HepG2 (cell line): Measurements from ENCODE around the gene MEG3. TPM values are rescaled to one million over a fixed set of nuclear protein-coding genes. Genes with fewer than 3 reads are reported as not detected.

ENCODE experiments used
- BORCS8-MEF2B ChIP-seq: sonication (generic); formaldehyde crosslinking; IDR thresholded peaks from 2 replicates; pipeline ENCODE4 v1.8.0; 2022; ENCODE audit warnings: mild to moderate bottlenecking, missing genetic modification reagents
- CAMTA2 ChIP-seq: sonication (generic); formaldehyde crosslinking; IDR thresholded peaks from 2 replicates; pipeline ENCODE4 v1.4.0; 2020; ENCODE audit warnings: mild to moderate bottlenecking, missing genetic modification reagents, borderline replicate concordance
- CHD4 ChIP-seq: fragments of 200-600 bp; sonication (generic); IDR thresholded peaks from 2 replicates; pipeline ENCODE4 v1.7.0; 2017; ENCODE audit warnings: mild to moderate bottlenecking, low read length, borderline replicate concordance
- CREM ChIP-seq, 2 experiments: sonication (generic) in 1 of 2; formaldehyde crosslinking in 1 of 2; IDR thresholded peaks; 2 replicates each; pipeline versions ENCODE4 v1.4.0 to v1.6.1; 2016 to 2020; ENCODE audit warnings: antibody characterized with exemption in 1 of 2, mild to moderate bottlenecking in 1 of 2, missing genetic modification reagents in 1 of 2
- EEA1 ChIP-seq: sonication (generic); formaldehyde crosslinking; IDR thresholded peaks from 2 replicates; pipeline ENCODE4 v1.5.1; 2020; ENCODE audit warnings: mild to moderate bottlenecking, missing genetic modification reagents, borderline replicate concordance
- ETV6 ChIP-seq: sonication (generic); formaldehyde crosslinking; conservative IDR thresholded peaks from 2 replicates; pipeline ENCODE4 v1.4.0; 2020; ENCODE audit warnings: missing genetic modification reagents
- GATA4 ChIP-seq: sonication (generic); IDR thresholded peaks from 2 replicates; pipeline ENCODE4 v1.6.1; 2016; ENCODE audit warnings: antibody characterized with exemption, low read depth, borderline replicate concordance
- KDM1A ChIP-seq: IDR thresholded peaks from 2 replicates; pipeline ENCODE4 v1.6.1; 2016; ENCODE audit warnings: missing compliant biosample characterization
- KDM5B ChIP-seq: sonication (generic); formaldehyde crosslinking; IDR thresholded peaks from 2 replicates; pipeline ENCODE4 v1.4.0; 2020; ENCODE audit warnings: missing genetic modification reagents, mild to moderate bottlenecking, borderline replicate concordance
- MED1 ChIP-seq: sonication (generic); formaldehyde crosslinking; IDR thresholded peaks from 2 replicates; pipeline ENCODE4 v1.4.0; 2020; ENCODE audit warnings: missing genetic modification reagents
- MED8 ChIP-seq: sonication (generic); formaldehyde crosslinking; IDR thresholded peaks from 2 replicates; pipeline ENCODE4 v1.8.1; 2023; ENCODE audit warnings: mild to moderate bottlenecking, missing genetic modification reagents; ENCODE audit not compliant: insufficient replicate concordance
- NFIB ChIP-seq: sonication (generic); formaldehyde crosslinking; IDR thresholded peaks from 2 replicates; pipeline ENCODE4 v1.9.0; 2021; ENCODE audit warnings: missing genetic modification reagents, mild to moderate bottlenecking, borderline replicate concordance
- RFXANK ChIP-seq: IDR thresholded peaks from 2 replicates; pipeline ENCODE4 v1.6.1; 2016
- TRIM24 ChIP-seq: sonication (generic); formaldehyde crosslinking; IDR thresholded peaks from 2 replicates; pipeline ENCODE4 v1.8.0; 2022; ENCODE audit warnings: mild to moderate bottlenecking, missing genetic modification reagents
- TSC22D2 ChIP-seq: sonication (generic); formaldehyde crosslinking; IDR thresholded peaks from 2 replicates; pipeline ENCODE4 v1.5.1; 2020; ENCODE audit warnings: missing genetic modification reagents, mild to moderate bottlenecking, borderline replicate concordance
- ZNF496 ChIP-seq: sonication (generic); formaldehyde crosslinking; IDR thresholded peaks from 2 replicates; pipeline ENCODE4 v1.8.1; 2023; ENCODE audit warnings: mild to moderate bottlenecking, moderate library complexity, missing genetic modification reagents; ENCODE audit not compliant: insufficient replicate concordance
- ZNF549 ChIP-seq: sonication (generic); formaldehyde crosslinking; IDR thresholded peaks from 2 replicates; pipeline ENCODE4 v1.5.0; 2020; ENCODE audit warnings: missing genetic modification reagents
- ZNF564 ChIP-seq: sonication (generic); formaldehyde crosslinking; IDR thresholded peaks from 2 replicates; pipeline ENCODE4 v1.8.1; 2023; ENCODE audit warnings: mild to moderate bottlenecking, missing genetic modification reagents
- polyA plus RNA-seq, 8 experiments: library from polyadenylated mRNA; depleted of rRNA in 3 of 8; stranded (reverse) in 7 of 8; unstranded in 1 of 8; fragments of >200 nt; fragmentation: Illumina TruSeq in 4 of 8; extraction: Trizol in 4 of 8; gene quantifications; 2 replicates each; pipeline versions ENCODE4 v1.2.1 to v1.2.3, GENCODE V29; 2011 to 2016; ENCODE audit warnings: low read depth in 4 of 8, missing spikeins in 1 of 8, mixed read lengths in 1 of 8; ENCODE audit not compliant: insufficient read depth in 1 of 8
- total RNA-seq, 5 experiments: library from RNA; depleted of rRNA; stranded (reverse); fragments of >200 nt; fragmentation: Illumina TruSeq; extraction: Trizol; gene quantifications; 2 replicates each; pipeline ENCODE4 v1.2.3, GENCODE V29; 2016; ENCODE audit warnings: low read depth in 1 of 5
- TF ChIP-seq, protein P1 (sequence below): sonication (generic); formaldehyde crosslinking; conservative IDR thresholded peaks from 2 replicates; pipeline ENCODE4 v1.4.0; 2020; ENCODE audit warnings: missing genetic modification reagents
- TF ChIP-seq, protein P2 (sequence below): sonication (generic); formaldehyde crosslinking; IDR thresholded peaks from 2 replicates; pipeline ENCODE4 v1.5.0; 2020; ENCODE audit warnings: mild to moderate bottlenecking, missing genetic modification reagents
- TF ChIP-seq, protein P3 (sequence below): sonication (generic); formaldehyde crosslinking; IDR thresholded peaks from 2 replicates; pipeline ENCODE4 v1.4.0; 2020; ENCODE audit warnings: missing genetic modification reagents
- TF ChIP-seq, protein P4 (sequence below): sonication (generic); formaldehyde crosslinking; IDR thresholded peaks from 2 replicates; pipeline ENCODE4 v1.4.0; 2020; ENCODE audit warnings: mild to moderate bottlenecking, low read depth, missing genetic modification reagents

Gene MEG3
- total and polyA plus RNA-seq, 2 of the 13 experiments (the other 11 are each of a cell fraction or from before 2014, with no cell fraction given) = 0.17 TPM; not detected in 1

DNA sequence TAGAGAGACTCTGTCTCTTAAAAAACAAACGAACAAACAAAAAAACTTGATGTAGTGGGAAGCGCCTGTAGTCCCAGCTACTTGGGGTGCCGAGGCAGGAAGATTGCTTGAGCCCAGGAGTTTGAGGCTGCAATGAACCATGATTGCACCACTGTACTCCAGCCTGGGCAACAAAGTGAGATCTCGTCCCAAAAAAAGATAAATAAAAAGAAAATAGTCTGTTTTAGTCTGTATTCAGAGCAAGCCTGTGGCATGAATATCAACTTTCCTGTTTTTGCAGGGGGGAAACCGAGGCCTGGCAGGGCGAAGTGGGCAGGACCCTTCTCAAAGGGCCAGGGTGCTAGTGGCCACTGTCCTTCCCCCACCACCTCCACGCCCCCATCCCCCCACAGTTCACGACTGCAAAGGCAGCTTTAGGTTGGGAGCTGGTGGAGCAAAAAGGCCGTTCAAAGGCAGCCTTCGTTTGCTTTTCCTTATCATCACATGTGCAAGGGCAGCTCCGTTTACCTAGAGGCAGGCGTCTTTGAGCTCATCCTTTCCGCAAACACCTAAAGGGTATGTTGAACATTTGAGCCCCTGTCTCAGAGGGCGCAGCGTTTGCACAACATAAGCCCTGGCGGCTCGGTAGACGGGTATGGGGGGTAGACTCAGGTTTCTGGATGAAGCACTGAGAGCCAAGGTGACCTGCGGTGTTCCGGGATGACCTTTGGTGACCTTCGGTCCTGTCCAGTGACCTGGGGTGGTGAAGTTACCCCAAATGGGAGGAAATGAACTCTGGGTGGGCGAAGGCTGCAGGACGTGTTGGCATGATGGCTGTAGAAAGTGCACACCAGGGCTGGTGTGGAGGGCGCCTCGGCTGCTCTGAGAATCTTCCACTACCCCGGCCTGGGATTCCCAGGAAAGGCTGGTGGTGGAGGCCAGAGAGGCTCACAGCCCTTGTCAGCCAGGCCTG, 8.7 kb upstream of the MEG3 start (continued):
- peak; percentile 48; the same call in 1 of the 2 replicates for TF ChIP-seq ETV6 (CRISPR knock-in tag)
- TF ChIP-seq ZNF496 (CRISPR knock-in tag) = no peak
- peak; percentile 83 for TF ChIP-seq ZNF564 (CRISPR knock-in tag)
- no peak for TF ChIP-seq NFIB
- TF ChIP-seq EEA1 = no peak
- peak; percentile 100 for TF ChIP-seq MED8 (CRISPR knock-in tag)
- 0 out of 2 replicates have a peak, but pooled peaks have one; percentile 35 for TF ChIP-seq CAMTA2 (CRISPR knock-in tag)
- TF ChIP-seq, protein P1, sequence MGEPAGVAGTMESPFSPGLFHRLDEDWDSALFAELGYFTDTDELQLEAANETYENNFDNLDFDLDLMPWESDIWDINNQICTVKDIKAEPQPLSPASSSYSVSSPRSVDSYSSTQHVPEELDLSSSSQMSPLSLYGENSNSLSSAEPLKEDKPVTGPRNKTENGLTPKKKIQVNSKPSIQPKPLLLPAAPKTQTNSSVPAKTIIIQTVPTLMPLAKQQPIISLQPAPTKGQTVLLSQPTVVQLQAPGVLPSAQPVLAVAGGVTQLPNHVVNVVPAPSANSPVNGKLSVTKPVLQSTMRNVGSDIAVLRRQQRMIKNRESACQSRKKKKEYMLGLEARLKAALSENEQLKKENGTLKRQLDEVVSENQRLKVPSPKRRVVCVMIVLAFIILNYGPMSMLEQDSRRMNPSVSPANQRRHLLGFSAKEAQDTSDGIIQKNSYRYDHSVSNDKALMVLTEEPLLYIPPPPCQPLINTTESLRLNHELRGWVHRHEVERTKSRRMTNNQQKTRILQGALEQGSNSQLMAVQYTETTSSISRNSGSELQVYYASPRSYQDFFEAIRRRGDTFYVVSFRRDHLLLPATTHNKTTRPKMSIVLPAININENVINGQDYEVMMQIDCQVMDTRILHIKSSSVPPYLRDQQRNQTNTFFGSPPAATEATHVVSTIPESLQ (CRISPR knock-in tag) = no peak
- peak; percentile 95 for TF ChIP-seq CREM (IDR thresholded peaks at IDR 0.05)
- TF ChIP-seq CREM (CRISPR knock-in tag; IDR thresholded peaks at IDR 0.05) = no peak
- peak; percentile 86 for TF ChIP-seq BORCS8-MEF2B (CRISPR knock-in tag)
- TF ChIP-seq GATA4 = peak; percentile 98
- TF ChIP-seq RFXANK (CRISPR knock-in tag) = no peak; the same call in 1 of the 2 replicates
- TF ChIP-seq, protein P2, sequence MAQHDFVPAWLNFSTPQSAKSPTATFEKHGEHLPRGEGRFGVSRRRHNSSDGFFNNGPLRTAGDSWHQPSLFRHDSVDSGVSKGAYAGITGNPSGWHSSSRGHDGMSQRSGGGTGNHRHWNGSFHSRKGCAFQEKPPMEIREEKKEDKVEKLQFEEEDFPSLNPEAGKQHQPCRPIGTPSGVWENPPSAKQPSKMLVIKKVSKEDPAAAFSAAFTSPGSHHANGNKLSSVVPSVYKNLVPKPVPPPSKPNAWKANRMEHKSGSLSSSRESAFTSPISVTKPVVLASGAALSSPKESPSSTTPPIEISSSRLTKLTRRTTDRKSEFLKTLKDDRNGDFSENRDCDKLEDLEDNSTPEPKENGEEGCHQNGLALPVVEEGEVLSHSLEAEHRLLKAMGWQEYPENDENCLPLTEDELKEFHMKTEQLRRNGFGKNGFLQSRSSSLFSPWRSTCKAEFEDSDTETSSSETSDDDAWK (CRISPR knock-in tag) = no peak
- TF ChIP-seq, protein P3, sequence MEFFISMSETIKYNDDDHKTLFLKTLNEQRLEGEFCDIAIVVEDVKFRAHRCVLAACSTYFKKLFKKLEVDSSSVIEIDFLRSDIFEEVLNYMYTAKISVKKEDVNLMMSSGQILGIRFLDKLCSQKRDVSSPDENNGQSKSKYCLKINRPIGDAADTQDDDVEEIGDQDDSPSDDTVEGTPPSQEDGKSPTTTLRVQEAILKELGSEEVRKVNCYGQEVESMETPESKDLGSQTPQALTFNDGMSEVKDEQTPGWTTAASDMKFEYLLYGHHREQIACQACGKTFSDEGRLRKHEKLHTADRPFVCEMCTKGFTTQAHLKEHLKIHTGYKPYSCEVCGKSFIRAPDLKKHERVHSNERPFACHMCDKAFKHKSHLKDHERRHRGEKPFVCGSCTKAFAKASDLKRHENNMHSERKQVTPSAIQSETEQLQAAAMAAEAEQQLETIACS (CRISPR knock-in tag) = peak; percentile 48; the same call in 1 of the 2 replicates
- TF ChIP-seq, protein P4, sequence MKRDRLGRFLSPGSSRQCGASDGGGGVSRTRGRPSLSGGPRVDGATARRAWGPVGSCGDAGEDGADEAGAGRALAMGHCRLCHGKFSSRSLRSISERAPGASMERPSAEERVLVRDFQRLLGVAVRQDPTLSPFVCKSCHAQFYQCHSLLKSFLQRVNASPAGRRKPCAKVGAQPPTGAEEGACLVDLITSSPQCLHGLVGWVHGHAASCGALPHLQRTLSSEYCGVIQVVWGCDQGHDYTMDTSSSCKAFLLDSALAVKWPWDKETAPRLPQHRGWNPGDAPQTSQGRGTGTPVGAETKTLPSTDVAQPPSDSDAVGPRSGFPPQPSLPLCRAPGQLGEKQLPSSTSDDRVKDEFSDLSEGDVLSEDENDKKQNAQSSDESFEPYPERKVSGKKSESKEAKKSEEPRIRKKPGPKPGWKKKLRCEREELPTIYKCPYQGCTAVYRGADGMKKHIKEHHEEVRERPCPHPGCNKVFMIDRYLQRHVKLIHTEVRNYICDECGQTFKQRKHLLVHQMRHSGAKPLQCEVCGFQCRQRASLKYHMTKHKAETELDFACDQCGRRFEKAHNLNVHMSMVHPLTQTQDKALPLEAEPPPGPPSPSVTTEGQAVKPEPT (CRISPR knock-in tag) = peak; percentile 80; the same call in 1 of the 2 replicates
- TF ChIP-seq KDM1A (CRISPR knock-in tag) = peak; percentile 83; the same call in 1 of the 2 replicates
- TF ChIP-seq KDM5B = 0 out of 2 replicates have a peak, but pooled peaks have one; percentile 33
- peak; percentile 41; the same call in 1 of the 2 replicates for TF ChIP-seq TSC22D2 (CRISPR knock-in tag)
- peak; percentile 98 for TF ChIP-seq MED1 (CRISPR knock-in tag)
- peak; percentile 84; the same call in 1 of the 2 replicates for TF ChIP-seq TRIM24 (CRISPR knock-in tag)
- TF ChIP-seq CHD4 = peak; percentile 62; the same call in 1 of the 2 replicates
- no peak for TF ChIP-seq ZNF549 (CRISPR knock-in tag)
